Stimulated activated CD8-positive, alpha-beta memory T cell treated with anti-CD3 and anti-CD28 coated beads, Interleukin-12 subunit alpha, Interleukin-12 subunit beta, amount 100 ng/mL, for 24 hours (primary cell): ENCODE results near the gene PRXL2C.
"Not testable (repeated sequence)": the region's sequence is repeated elsewhere in the genome, so short reads cannot be mapped to it uniquely, and the experiment has no call there.

Source experiments
- DNase-seq: peaks from one replicate; pipeline ENCODE4 v3.0.0-alpha.2; 2020; ENCODE audit errors: extremely low read depth

PRXL2C gene

DNA sequence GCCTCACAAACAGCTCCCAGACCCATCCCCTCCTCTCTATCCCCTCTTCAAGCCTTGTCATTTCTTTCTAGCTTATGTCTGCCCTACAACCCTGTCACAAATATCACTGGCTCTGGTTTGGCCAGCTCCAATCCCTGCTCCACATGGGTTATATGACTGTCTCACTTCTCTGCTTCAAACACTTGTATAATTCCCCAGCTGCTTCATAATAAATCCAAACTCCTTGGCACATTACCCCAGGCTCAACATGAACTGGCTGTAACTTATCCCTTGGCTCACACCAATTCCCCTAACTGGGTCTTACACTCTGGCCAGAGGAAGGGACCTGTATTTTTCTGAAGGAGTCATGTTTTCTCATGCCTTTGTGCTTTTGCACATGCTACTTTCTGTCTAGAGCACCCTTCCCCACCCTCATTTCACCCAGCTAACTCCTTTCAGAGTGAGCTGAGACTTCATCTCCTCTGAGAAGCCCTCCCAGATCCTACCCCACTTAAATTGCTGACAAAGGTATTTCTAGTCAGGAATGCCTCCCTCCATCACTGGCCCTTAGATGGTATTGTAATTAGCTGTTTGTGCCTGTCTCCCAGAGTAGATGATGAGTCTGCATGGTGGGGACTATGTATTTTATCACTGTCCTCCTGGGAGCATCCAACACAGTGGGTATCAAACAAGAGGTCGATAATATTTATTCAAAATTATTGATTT is 5.3 kb downstream of the PRXL2C start:
- DNase-seq = no peak

DNA sequence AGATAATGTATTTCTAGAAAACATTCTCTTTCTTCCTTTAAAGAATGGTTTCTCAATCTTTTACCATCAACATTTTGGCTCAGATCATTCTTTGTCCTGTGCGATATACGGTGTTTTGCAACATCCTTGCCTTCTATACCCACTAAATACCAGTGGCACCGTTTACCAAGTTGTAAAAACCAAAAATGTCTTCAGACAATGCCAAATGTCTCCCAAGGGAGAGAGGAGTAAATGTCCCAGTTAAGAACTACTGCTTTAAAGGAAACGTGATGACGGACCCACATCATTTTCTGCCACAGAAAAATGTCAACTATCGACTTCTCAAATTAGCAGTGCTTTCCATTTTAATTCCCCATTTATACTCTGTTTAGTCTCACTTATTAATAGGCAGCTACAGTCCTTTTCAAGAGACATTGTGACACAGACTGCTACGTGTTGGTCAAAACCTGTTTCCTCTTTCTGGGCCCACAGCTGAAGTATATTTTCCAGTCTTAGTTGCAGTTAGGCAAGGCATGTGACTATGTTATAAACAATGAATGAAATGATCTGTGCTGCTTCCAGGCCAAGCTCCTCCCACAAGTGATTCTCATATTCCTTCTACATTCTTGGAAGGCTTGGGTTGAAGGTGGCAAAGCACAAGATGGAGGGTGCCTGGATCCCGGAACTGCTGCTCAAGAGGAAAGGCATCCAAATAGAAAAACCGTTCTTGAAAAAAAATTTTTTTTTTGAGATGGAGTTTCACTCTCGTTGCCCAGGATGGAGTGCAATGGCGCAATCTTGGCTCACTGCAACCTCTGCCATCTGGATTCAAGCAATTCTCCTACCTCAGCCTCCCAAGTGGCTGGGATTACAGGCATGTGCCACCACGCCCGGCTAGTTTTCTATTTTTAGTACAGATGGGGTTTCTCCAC is 8.8 kb downstream of the PRXL2C start:
- DNase-seq = no peak

DNA sequence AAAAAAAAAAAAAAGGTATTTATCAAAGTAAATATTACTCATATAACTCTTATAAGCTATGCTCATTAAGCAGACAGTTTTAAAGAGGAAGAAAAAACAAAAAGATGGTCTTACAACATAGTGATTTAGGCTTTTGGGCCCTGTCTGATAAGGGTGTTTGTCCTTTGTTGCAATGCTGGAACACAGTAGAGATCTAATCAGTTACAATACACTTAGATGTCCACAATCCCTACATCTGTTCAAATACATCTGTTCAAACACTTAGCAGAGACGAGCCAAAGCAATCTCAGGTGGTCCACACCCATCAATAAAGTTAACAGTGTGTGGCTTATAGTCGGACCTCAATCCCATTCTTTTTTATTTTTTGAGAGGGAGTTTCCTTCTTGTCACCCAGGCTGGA is 11.0 kb downstream of the PRXL2C start:
- no peak for DNase-seq

DNA sequence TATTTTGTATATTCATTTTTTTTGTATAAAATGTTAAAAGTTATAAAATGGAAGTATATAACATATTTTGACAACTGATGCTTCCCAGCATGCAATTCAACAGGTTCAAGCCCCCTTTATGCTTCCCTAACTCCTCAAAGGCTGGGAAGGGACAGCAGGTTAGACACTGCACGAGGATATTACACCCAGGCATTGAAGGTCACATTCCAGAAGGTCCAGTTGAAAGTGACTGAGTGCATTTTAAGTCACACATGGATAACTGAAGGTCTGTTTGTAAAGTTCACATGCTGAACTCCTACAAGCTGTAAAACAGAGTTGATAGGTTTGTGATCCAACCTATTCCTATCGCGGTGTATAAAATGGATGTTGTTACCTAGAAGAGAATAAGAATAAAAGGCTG is 13.6 kb downstream of the PRXL2C start:
- no peak for DNase-seq

DNA sequence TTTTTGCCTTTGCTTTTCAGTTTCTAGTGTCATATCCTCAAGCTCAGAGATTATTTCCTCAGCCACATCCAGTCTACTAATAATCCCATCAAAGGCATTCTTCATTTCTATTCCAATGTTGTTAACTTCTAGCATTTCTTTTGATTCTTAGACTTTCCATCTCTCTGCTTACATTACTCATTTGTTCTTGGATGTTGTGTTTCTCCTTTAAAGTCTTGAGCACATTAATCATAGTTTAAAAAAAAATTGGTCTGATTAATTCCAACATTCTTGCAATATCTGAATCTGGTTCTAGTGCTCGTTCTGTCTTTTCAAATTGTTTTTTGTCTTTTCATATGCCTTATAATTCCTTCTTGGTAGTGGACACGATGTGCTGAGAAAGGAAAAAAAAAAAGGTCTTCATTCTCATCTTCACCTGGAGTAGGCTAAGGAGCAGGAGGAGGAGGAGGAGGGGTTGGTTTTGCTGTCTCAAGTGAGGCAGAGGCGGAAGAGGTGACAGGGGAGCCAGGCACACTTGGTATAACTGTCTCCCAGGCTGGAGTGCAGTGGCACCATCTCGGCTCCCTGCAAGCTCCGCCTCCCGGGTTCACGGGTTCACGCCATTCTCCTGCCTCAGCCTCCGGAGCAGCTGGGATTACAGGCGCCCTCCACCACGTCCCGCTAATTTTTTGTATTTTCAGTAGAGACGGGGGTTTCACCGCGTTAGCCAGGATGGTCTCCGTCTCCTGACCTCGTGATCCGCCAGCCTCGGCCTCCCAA is 16.3 kb downstream of the PRXL2C start:
- no peak for DNase-seq

DNA sequence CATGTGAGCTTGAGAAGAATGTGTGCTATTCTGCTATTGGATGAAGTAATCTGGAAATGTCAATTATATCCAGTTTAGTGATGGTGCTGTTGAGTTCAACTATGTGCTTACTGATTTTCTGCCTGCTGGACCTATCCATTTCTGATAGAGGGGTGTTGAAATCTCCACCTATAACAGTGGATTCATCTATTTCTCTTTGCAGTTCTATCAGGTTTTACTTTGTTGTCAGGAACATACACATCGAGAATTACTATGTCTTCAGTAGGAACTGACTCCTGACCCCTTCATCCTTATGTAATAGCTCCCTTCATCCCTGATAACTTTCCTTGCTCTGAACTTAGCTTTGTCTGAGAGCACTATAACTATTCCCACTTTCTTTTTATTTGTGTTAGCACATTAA is 18.7 kb downstream of the PRXL2C start:
- DNase-seq = no peak

DNA sequence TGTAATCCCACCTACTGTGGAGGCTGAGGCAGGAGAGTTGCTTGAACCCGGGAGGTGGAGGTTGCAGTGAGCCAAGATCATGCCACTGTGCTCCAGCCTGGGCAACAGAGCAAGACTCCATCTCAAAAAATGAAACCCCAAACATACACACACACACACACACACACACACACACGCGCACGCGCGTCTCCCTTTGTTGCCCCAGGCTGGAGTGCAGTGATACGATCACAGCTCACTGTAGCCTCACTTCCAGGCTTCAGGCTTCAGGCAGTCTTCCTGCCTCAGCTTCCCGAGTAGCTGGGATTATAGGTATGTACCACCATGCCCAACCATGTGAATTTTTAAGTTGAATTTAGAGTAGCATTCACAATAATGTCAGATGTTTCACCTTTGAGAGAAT is 21.5 kb downstream of the PRXL2C start:
- DNase-seq = not testable (repeated sequence)

DNA sequence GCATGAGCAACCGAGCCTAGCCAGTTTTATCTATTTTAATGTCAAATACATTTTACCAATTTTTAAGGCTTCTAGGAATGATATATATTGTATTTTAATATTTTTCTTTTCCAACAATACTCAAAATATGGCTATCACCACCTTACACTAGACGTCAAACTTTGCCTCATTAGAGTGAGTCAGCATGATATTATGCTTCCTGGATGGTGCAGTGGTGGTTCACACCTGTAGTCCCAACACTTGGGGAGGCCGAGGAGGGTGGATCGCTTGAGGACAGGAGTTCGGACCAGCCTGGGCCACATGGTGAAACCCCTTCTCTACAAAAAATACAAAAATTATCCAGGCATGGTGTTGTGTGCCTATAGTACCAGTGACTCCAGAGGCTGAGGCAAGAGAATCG is 28.2 kb downstream of the PRXL2C start:
- no peak for DNase-seq

DNA sequence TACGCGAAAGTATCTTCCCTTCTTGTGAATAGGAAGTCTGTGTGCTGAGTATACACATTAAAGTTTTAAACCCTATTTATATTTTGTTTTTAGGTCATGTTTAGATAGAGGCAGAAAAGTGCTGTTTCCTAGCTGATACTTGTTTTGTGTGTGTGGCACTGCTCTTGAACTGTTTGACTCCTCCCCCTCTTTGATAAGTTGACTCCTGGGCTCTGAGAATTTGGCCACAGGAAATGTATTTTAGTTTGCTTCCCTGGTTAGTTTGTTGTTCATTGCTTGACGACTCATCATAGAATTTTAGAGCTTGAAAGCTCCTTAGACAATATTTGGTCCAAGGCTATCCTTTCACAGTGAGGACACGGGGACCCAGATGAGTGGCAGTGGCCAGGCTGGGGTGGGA is 33.5 kb downstream of the PRXL2C start:
- no peak for DNase-seq

DNA sequence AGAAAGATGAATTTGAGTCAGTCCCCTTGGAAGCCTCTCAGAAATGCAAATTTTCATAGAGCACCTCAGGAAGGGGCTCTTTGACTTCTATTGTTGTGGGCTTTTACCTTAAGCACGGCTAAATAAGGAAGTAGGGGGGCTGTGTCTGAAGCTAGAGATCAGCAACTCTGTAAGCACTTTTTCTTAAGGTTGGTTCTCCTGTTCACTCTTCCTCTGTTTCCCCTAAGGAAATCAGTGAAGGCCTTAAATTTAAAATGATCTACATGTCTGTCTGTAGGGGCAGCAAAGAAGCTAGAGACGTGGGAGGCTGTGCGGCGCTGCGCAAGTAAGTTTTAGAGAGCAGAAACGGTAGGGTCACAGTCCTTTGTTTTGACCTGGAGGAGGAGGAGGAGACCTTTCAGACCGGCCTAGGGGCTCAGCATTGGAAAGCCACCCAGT is 34.3 kb downstream of the PRXL2C start:
- DNase-seq = no peak

DNA sequence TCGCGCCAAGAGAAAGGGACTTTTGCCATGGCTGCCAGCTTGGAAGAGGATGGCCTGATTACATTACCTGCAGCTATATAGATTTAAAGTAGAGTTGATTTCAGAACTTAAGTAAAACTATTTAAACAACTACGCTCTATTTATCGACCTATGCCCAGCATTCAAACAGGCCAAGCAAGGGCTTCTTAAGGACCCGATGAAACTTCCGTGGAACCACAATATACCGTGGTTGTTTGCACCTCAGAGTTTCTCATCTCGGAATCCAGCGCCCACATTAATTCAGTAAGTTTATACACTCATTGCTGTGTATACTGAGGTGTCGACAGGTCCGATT is 35.0 kb downstream of the PRXL2C start:
- DNase-seq = no peak

DNA sequence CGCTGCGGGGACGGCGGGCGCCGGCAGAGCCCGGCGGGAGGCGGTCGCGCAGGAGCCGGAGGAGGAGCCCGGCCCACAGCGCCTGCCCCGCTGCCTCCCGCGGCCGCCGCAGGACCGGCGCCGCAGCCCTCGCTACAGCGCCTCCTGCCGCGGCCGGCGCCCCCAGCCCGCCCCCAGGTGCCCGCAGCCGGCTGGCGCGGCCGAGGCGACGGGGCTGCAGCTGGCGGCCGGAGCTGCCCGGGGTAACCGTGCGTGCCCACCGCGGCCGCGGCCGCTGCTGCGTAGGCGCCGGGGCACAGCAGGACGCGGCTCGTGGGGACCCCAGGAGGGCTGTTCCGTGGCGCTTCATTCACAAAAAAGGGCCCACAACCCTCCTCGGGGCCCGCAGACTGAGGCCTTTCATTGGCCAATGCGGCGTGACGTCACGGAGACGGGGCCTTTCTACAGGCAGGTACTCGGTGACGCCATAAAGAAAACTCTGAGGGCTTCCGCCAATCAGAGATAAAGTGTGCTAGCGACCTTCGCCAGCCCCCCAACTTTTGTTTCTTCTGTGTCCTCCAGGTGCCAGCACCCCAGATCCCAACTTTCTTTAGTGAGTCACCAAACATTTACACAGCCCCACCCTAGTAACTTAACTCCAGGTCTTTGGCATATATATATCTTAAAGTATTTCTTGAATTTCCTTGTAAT is 35.5 kb downstream of the PRXL2C start, which contains the start of gene CDC14B:
CDC14B (minus strand) TSS at position 353 of the 690 bp plus-strand sequence. CDS start 465 bp downstream, outside the sequence.
- DNase-seq = peak; percentile 45

DNA sequence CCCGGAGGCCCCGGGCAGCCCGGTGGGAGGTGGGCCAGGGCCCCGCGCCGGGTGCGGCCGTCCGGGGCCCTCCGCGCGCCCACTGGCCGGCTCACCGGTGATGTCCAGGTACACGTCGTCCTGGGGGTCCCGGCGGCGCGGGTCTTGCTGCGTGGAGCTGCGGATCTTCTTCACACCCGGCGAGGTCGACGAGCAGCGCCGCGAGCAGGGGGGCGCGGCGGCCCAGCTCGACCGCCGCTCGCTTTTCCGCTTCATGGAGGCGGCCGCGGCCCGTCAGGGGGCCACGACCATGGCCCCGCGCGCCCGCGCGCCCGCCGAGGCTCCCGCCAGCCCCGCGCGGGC is 36.0 kb downstream of the PRXL2C start:
- DNase-seq = no peak

DNA sequence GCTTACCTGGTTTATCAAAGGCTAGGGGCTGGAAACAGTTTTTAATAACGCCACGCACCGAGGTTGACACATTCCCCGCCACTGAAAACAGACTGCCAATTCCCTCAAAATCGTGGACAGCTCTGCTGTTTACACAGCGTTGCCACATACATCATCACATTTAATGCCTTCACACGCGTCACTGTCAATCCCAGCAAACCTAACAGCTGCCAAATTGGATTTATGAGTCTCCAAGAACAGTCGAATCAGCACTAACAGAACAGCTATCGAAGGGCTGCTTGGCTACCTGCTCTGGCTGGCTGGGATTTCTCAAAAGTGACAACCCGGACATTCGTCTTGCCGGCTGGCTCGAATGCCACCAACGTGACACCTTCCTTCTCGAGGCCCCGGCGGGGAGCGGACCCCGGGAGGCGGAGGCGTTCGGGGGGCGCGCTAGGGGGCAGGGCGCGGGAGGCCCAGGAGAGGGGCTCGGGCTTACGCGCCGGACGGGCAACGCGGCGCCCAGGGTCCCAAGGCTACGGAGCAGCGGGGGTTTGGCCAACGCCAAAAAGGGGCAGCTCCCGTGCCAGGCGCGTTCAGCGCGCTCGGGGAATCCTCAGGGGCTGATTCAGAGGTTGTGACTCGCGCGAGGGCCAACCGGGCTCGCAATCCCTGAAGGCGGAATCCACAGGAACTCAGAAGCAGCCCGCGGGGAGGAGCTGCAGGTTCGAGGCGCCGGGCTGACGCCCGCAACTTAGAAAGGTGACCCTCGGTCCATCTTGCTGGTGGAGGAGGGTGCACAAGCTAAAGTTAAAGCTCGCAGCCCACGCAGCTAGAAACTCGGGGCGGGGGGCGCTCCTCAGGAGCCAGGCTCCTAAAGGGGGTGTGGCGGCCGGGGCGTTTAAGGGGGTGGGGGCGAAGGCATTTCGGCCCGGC is 36.7 kb downstream of the PRXL2C start:
- no peak for DNase-seq

DNA sequence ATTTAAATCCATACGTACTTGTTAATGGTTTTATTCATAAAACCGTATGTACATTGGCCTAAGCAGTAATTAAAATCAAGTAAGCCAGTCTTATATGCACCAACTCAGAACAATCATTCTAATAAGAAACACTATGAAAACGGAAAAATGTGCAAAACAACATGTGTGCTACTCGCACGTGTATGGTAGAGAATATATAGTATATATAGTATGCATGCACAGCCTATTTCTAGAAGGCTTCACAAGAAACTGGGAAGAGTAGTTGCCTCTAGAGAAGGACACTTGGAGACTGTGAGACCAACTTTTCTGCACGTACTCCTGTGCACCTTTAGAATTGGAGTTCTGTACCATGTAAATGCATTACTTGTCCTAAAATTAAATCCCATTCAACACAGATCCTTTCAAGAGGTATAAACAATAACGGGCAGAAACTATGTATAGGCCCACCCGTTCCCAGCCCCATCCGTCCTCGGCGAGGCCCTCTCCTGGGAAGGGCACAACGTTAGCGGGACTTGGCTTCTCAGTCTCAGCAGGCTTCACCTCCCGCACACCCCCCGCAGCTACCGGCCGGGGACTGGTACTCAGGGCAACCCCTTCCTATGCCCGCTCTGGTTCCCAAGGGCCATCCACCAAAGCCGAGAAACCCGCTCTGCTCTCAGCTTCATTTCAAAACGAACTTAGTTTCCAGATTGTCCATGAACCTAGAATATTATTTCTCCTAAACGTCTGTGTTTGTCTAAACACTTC is 37.5 kb downstream of the PRXL2C start:
- no peak for DNase-seq

DNA sequence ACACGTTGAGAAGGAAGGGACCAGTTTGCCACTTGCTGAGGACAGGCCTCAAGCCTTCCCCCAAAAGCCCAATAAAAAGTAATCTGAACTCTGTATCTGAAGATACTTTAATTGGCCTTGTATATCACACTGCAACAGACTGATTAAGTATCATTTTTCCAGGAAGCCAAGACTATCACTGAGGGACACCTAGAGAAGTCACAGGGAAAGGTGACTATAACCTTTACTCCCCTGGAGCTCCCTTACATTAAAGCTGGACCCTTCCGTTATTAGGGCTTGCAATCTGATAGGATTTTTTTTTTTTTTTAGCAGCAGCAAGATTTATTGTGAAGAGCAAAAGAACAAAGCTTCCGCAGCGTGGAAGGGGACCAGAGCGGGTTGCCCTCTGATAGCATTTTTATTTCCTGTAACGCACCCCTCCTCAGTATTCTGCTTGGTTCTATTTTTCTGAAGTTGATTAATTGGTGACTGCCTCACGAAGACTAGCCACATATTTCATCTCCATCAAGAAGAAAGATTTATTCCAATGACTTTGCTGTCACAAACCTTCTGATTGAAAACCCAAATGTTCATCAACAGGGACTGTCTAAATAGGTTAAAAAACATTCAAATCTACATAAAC is 38.2 kb downstream of the PRXL2C start:
- no peak for DNase-seq

DNA sequence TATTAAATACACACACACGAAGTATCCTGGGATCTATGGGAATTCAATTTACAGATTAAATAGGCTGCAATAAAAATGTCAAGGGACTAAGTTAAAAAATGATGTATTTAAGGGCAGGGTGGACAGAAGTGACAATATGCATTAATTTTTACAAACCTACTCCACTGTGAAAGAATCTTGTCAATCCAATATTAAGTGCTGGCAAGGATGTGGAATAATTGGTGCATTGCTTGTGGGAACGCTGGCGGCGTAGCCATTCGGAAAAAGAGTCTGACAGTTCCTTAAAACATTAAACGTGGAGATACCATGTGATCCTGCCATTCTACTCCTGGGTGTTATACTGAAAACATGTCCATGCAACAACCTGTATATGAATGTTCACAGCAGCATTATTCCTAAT is 39.7 kb downstream of the PRXL2C start:
- DNase-seq = no peak

DNA sequence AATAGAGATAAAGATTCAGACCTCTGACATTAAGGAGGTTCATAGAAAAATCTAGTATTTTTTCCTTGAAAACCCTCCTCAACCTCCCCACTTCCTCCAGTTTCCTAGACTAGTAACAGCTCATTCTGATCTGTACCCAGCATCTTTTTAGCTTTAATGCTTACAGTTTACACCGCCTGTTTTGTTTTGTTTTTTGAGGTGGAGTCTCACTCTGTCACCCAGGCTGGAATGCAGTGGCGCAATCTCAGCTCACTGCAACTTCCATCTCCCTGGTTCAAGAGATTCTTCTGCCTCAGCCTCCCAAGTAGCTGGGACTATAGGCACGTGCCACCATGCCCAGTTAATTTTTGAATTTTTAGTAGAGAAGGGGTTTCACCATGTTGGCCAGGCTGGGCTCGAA is 40.5 kb downstream of the PRXL2C start:
- DNase-seq = not testable (repeated sequence)

DNA sequence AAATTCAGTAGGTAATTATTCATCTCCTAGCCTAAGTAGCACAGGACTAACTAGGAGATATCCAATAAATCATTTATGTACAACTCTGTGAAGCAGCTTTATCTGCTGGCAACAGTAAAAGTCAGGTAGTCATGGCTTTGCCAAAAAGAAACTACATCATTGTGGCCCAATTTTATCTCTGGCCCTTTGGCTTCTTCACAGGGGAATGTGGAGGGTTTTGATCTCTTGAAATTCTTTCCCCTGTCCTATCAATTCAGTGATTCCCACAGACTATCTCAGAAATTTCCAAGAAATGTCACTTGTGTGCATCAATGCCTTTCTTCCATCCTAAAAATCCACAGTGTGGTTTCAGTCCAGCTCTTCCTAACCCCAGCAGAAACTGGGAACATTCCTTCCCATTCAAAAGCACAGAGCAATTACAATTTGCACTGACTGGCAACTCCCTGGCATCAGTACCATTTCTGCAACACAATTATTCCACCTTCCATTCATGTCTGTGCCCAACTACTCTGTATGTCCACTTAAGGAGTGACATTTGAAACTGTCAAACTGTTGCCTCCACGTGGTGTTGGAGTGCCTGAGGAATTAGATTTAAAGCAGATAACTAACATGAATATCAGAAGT is 42.0 kb downstream of the PRXL2C start:
- DNase-seq = no peak
